IMR-90 (cell line): ENCODE data around the gene LINGO1.

Experiments
- CTCF ChIP-seq: conservative IDR thresholded peaks from 2 replicates; pipeline ENCODE4 v1.5.1; 2012; ENCODE audit warnings: mild to moderate bottlenecking, low read depth, low read length, improper control_type of control experiment
- FOS ChIP-seq: fragments of 150-350 bp; IDR thresholded peaks from 2 replicates; pipeline ENCODE4 v1.6.1; 2016; ENCODE audit warnings: low read depth, low read length
- MAZ ChIP-seq: IDR thresholded peaks from 2 replicates; pipeline ENCODE4 v1.6.1; 2012; ENCODE audit warnings: low read depth, mild to moderate bottlenecking, low read length, improper control_type of control experiment, moderate library complexity, borderline replicate concordance
- MXI1 ChIP-seq: IDR thresholded peaks from 2 replicates; pipeline ENCODE4 v1.6.1; 2012; ENCODE audit warnings: low read depth, mild to moderate bottlenecking, low read length, moderate library complexity, borderline replicate concordance
- POLR2A ChIP-seq: IDR thresholded peaks from 2 replicates; pipeline ENCODE4 v1.6.1; 2012; ENCODE audit warnings: mild to moderate bottlenecking, low read depth, low read length
- RAD21 ChIP-seq: IDR thresholded peaks from 2 replicates; pipeline ENCODE4 v1.6.1; 2012; ENCODE audit warnings: low read length, improper control_type of control experiment
- SMC3 ChIP-seq: fragments of 150-350 bp; IDR thresholded peaks from 2 replicates; pipeline ENCODE4 v1.6.1; 2016; ENCODE audit warnings: low read depth, mild to moderate bottlenecking, antibody characterized with exemption, low read length, moderate library complexity

GRCh38 chr15:77666296-77666660 is 33.6 kb upstream of the LINGO1 start:
- TF ChIP-seq CTCF = no peak
- no peak for TF ChIP-seq POLR2A
- TF ChIP-seq SMC3 = no peak
- no peak for TF ChIP-seq MAZ
- no peak for TF ChIP-seq RAD21
- TF ChIP-seq FOS = no peak
- TF ChIP-seq MXI1 = no peak
